HG02610 (cell line): Measurements from ENCODE around the gene PLXNA2.

Source experiments
- ATAC-seq: cut with Tn5 transposase; IDR thresholded peaks from one replicate; pipeline ENCODE4 v1.9.1; 2021; ENCODE audit warnings: mild to moderate bottlenecking, moderate library complexity; ENCODE audit not compliant: unreplicated experiment

The PLXNA2 gene

DNA sequence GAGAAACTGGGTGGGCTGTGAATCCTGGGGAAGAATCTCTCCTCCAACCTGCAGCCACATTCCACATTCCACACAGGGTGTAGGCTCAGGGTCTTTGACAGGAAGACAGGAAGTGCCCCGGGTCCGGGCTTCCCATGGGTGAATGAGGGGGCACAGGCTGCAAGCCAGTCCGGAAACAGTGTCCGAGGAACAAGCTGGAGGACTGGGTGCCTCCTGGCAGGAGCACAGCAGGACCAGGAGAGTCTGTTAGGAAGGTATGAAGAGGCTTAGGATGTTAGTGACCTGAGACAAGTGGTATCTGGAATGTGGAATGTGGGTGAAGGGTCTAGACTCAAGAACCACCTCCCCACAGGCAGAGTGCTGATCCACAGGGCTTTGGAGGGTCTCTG lies 212.3 kb downstream of the PLXNA2 start:
- ATAC-seq: no peak

DNA sequence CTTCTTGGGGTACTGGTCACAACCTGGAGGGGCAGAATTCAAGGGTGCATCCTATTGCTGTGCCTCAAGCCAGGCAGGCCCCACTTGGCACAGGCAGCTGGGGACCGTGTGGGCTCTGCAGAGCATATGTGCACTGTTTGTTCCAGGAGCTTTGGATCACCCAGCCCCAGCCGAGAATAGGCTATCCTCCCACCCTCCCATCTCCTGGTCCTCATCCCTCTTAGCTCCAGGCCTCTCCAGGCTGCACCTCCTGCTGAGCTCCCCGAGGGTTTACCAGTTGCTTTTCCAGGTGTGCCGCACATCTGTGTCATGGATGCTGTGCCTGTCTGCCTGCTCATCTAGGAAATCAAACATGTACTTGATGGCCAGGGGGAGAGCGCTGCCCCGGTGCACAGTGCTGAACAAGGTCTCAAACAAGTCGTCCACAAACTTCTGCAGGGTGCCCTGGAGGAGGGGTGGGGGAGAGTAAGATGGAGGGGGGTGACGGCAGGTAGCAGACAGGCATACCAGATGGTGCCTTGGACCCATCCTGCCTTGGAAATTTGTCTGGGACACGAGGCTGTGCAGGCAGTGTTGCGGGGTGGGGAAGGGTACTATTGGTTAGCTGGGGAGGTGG lies 212.8 kb downstream of the PLXNA2 start:
- ATAC-seq: no peak

DNA sequence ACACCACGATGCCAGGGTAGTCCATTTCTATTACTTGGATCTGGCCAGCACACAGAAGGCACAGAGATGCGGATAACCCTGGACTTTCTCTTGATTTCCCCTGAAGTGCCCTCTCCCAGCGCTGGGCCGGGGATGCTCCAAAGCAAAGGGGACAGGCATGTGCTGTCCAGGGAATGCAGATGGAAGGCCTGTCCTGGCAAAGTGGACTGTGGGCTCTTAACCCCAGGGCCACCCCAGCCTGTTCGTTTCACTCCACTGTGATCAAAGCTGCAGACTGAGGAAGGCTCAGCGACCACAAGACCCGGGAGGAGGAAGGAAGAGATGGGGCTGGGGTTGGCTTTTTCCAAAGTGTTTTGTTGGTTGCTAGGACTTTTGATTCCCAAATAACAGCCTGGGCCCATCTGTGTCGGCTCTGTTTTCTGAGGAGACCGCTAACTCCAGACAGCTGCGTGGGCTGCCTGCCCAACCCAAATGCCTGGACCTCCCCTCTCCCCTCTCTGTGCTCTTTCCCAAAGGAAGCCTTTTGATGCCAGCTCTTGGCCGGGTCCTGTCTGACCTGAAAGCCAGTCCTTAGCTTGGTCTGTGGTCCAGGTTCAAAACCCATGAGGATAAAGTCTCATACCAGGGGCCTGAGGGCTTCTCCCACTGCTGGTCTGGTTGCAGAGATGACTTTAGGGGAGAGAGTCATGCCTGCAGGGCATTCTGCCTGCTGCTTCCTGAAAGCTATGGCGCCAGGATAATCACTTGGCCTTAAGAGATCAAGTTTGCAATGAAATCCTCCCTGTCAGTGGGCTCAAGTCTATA lies 213.7 kb downstream of the PLXNA2 start:
- no peak for ATAC-seq

DNA sequence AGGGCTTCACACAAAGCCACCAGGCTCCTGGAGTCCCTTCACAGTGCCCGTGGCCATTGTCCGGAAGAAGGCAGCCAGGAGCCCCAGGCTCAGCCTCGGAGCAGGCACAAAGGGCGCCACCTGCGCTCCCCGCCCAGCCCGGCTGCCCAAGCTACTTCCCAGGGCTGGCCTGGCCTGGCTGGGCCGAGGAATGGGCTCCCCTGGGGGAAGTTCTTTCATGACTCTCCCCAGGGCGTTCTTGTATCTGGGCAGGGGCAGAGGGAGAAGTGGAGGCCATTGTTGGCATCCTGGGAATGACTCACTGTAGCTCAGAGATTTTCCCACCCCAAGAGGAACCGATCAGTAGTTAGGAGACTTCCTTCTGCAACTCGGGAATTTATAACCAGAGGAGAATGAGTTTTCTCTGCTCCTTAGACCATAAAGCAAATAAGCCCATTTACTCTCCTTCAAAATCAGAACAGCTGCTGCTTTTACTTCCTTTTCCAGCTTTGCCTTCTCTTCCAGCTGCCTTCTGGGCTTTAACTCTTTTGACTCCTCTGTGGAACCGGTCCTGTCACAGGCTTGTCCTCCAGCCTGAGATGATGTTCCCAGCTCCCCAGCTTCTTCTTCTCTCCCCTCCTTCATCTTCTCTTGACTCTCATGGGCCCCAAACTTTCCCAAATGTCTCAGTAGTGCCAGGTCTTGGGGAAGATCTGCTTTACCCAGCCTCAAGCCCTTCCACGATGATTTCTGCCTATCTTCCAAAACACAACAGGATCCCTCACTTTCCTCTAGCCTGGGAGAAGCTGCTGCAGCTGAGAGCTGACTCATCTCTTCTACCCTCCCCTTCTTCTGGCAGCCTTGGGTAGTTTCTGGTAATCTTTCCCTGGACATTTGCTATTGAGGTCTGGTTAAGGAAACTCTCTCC lies 214.6 kb downstream of the PLXNA2 start:
- ATAC-seq: no peak

DNA sequence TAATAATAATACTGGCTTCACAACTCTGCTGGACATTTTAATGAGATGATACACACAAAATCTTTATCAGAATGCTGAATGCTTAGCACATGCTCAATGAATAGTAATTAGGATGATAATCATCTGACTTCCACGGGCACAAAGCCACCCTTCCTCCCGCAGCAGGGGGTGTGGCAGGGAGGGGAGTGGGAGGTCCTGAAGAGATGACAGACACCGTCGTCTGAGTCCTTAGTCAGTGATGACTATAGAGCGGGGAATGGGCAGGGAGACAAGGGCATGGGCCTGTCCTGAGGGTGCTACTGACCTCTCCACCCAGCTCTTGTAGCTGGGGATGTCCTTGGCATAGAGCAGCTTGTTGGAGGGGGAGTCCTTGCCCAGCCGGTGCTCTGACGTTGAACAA lies 215.7 kb downstream of the PLXNA2 start:
- no peak for ATAC-seq

DNA sequence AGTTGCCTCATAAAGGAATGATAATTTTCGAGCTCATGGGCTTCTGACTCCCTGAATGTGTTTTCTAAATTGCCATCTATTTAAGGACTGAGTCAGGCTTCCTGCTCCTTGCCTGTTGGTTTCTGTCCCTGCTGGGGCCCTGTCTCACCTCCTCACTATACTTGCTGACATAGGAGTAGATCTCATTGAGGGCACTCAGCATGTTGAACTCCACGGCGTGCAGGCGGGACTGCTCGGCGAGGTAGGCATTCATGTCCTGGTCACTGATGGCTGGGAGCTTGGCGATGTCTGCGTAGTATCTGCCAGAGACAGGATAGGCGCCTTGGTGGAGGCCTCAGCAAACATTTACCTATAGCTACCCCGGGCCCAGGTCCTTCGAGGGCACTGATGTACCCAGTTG lies 216.3 kb downstream of the PLXNA2 start:
- no peak for ATAC-seq

DNA sequence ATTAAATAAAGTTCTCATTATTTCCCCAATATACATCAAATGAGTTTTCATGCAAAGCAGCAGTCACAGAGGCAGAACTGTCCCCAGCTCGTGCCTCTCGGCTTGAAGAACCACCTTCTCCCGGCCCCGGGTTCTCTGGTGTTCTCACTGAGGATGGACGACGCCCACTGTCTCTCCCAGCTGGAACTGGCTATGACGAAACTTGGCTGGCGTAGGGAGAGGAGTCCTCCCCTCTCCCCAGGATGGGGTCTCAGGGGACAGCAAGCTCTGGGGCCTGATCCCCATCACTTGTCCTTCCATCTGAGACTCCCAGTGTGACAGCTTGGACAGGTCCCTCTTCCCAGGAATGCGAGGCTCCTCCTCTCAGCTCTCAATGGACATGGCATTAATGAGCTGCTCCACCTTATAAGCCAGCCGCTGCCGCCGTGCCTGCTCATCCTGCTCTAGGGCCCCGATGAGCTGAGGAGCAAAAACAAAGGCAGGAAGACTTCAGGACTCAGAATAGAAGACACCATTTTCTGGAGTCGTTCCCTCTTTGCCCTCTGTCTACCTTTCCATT lies 217.2 kb downstream of the PLXNA2 start:
- ATAC-seq: no peak

DNA sequence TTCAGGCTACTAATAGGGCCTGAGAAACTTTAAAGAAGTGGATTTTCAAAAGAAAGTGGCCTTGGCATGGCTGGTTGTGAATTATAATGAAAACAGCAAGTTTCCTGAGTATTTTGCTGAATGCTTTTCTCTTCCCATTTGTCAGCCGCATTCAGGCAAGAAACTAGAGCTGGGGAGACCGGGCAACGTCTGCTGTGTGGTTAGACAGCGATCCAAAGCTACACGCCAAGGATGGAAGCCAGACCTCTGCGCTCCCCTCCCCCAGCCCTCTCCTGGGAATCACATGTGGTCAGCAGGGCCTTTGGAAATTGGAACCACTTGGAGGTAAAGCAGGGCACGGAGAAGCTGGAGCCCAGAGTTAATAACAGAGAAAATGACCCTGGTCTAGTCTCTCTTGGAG lies 219.2 kb downstream of the PLXNA2 start:
- no peak for ATAC-seq

DNA sequence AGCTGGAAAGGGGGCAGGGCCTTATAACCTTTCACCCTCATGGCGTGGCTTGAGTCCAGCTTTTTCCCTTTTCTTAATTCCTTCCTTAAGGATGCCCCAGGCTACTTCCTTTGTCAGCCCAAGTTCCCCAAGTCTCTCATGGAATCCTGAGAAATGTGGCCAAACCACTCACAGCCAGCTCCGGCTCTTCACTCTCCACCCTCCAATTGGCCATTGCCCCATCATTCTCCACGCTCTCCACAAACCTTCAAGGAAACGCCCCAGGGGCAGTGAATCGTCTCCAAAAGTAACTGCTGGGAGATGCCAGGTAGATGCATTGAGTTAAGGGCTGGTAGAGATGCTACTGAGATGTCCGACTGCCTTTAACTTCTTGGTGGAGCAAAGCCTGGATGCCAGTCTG lies 219.8 kb downstream of the PLXNA2 start:
- ATAC-seq: no peak

DNA sequence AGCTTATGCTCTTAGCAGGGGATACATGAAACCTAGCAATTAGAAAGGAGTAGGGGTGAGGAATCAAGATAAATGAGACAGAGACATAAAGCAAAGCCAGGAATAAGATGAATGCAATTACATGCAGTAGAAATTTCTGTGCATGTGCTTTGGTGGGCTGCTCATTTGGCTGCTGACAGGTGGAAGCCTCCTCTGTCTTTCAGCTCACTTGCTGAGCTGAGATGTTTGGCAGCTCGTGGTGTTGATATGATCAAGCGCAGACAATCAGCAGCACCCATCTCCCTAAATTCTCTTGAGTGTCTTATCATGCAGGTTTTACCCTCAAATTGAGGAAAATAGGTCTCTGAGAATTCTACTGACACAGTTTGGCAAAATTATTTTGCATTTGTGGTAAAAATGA lies 224.9 kb downstream of the PLXNA2 start:
- no peak for ATAC-seq

DNA sequence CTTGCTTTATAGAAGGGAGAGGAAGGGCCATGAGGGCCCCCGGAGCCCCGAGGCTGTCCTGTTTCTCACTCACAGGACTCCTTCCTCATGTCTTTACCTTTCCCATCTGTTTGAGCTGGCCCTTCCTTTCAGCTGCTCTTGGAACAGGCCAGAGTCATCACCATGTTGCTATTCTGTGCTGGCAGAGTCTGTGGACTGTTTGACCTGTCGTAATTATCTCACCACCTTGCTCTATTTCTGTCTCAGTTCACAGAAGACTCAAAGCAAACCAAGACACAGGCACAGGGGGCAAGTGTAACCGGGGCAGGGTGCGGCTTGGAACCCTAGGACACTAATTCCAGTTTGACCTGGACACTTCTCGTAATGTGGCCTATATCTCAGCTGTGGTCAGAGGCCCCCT lies 228.9 kb downstream of the PLXNA2 start:
- no peak for ATAC-seq

DNA sequence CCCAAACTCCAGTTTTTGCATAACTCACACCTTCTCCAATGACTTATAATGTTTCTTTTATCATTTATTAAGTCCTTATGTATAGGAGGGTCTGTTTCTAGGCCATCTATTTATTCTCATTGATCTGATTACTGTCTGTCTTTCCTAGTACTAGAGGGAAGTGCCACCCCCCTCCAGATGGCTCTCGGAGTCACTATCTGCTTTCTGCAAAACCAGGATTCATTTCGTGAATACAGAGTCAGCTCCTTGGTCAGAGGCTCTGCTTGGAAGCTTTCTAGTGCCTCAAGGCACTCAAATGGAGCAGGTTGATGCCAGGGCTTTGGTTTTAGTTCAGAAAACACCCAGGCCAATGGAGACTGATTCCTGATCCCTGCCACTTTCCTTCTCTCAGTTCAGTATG lies 231.0 kb downstream of the PLXNA2 start:
- ATAC-seq: no peak

DNA sequence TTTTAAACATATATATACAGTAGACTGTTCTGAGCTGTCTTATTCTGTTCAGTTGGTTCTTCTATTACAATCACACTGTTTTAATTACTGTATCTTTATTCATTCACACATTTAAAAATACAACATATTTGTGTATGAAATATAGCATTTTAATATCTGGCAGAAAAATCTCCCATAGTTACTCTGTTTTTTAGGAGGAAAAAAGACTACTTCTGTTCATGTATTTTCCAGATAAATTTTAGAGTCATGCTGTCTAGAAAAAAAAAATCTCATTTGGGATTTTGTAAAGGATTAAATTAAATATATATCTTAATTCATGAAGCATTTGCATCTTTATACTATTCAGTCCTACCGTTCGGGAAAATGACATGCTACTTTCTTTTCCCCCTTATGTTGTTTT lies 231.5 kb downstream of the PLXNA2 start:
- no peak for ATAC-seq

DNA sequence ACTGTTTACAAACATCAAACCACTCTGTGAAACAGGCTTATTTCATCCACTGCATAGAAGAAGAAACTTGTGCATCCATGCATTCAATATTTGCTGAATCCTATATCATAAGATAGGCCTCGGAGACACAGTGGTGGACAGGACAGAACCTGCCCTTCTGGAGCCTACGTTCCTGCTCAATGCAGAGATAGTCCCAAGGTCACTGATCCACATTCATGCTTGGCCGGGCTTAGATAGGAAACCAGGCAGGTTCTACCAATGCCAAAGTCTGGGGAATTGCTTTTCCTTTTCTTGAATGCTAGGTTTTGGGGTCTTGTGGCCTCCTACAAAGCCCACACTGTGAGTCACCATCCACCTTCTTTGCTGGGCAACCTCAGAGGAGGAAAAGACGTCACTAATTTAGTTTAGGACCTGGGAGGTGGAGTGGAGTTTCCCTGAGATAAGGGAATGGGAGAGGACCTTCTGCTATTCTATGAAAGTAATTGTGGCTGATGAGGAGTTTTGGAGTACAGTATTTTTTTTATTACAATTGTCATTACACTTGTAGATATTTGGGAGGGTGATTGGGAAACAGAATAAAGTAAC lies 233.6 kb downstream of the PLXNA2 start:
- no peak for ATAC-seq

DNA sequence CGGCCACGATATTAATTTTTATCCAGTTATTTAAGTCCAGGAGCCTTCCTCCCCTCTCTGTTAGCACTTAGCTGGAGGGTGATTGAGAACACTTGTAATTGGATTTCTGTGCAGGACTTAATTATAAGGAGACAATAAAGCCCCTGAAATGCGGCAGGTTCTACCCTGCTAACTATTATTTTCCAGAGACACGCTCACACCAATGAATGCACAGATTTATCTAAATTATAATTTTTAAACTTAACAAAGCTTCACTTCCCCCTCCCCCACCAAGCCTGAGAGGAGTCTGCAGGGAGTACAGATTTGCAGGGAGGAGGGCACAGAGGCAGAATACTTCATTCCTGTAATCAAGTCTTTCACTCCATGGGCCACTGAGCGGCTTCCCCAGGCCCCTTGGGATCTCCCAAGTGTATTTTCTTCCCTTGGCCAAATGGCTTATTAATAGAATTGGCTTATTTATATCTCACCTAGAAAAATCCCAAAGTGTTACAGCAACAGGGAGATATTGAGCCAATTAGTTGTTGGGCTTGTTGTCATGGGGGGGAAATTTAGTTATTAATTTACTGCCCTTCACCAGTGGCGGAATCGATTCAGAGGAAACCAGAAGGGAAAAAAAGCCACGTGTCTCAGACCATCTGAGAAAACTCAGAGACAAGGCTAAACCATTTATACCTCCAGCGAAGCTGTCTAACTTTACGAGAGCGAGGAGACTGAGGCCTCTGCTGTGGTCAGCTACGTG lies 234.3 kb downstream of the PLXNA2 start:
- ATAC-seq: no peak

DNA sequence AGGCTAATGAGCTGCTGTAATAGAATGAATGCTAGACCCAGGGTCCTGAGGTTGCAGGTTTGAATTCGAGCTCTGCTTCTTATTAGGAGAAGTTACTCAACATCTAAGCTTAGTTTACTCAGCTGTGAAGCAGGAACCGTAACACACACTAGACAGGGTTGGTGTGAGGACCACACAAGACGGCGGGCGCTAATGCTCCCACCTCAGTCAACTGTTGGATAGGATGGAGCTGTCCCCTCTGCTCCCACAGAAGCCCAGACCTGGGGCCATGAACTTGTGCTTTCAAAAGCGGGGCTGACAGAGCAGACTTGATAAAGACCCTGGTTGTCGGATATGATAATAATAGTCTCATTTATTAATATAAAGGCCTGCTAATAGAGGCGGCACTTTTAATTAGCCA lies 234.9 kb downstream of the PLXNA2 start:
- ATAC-seq: no peak

DNA sequence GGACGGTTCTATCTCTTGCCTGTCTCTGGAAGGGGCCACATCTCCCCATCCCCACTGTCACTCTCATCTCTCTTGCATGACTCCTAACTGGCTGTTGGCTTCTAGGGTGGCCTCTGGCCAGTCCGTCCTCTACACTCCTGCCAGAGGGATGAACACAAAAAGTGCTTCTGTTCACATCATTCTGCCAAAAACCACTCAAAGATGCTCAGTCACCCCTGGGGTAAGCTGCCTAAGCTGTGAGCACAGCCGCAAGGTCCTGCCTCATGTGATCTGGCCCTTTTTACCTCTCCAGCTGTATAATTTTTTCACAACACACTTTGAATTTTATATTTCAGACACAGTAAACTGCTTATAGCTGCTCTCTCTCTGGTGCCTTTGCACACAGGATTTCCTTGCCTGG lies 235.7 kb downstream of the PLXNA2 start:
- ATAC-seq: no peak

DNA sequence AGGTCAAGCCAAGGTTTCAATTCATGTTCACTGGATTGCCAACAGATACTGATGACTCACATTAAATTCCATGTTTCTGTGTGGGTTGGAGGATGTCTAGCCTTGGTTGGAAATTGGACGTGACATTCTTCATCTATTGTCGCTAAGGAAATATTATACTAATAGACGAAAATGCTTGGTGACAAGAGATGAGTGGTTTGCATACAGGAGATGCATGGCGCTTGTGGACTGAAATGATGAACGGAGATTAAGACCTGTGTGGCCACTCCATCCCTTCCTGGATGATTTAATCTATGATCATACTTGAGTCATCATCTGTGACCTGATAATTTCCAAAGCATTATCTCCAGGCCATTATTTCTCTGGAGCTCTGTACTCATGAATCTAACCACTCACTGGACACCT lies 236.2 kb downstream of the PLXNA2 start:
- ATAC-seq: no peak

DNA sequence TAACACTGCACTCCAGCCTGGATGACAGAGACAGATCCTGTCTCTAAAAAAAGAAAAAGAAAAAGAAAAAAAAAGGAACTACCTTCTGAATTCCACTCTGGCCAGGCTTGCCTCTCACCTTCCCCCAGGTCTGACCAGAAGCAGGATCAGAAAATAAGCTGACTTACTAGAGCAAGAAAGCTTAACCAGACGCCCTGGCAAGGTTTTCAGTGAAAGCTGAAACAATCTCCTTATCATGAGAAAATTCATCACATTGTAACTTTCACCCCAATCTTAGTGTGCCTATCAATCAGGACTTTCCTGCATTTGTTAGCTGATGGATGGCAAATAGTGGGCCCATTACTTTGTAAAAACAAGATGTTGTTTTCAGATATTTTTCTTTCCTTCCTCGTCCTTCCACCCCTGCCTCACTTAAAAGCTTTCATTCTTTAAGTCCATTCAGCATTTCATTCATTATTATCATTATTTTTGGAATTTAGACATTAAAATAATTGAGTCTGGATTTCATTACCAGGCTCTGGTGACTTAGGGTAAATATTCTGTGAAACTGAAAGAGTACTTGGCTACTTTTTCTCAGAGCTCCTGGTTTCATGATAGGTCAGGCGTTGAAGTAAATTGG lies 236.8 kb downstream of the PLXNA2 start:
- ATAC-seq: no peak
